Glutamatergic neuron (in vitro differentiated cells): ENCODE results near the gene TXNDC11. TPM values are rescaled to one million over a fixed set of nuclear protein-coding genes. Genes with fewer than 3 reads are reported as not detected.

Experiments
- DNase-seq: peaks from one replicate; pipeline ENCODE4 v3.0.0; 2022
- H3K27ac Mint-ChIP-seq: one replicate; pipeline ENCODE4 v1.8.0; 2020; ENCODE audit warnings: mild to moderate bottlenecking, mixed read lengths, inconsistent platforms; ENCODE audit not compliant: unreplicated experiment
- H3K27me3 Mint-ChIP-seq: one replicate; pipeline ENCODE4 v1.8.0; 2020; ENCODE audit warnings: mild to moderate bottlenecking, moderate library complexity, mixed read lengths, inconsistent platforms; ENCODE audit not compliant: unreplicated experiment
- H3K36me3 Mint-ChIP-seq: one replicate; pipeline ENCODE4 v1.8.0; 2020; ENCODE audit warnings: mild to moderate bottlenecking, mixed read lengths, inconsistent platforms; ENCODE audit not compliant: unreplicated experiment
- H3K4me1 Mint-ChIP-seq: one replicate; pipeline ENCODE4 v1.8.0; 2020; ENCODE audit warnings: mild to moderate bottlenecking, low read depth, mixed read lengths, inconsistent platforms; ENCODE audit not compliant: unreplicated experiment
- H3K4me3 Mint-ChIP-seq: one replicate; pipeline ENCODE4 v1.8.0; 2020; ENCODE audit warnings: mild to moderate bottlenecking, mixed read lengths, inconsistent platforms; ENCODE audit not compliant: unreplicated experiment
- H3K9me3 Mint-ChIP-seq: one replicate; pipeline ENCODE4 v1.8.0; 2020; ENCODE audit warnings: mild to moderate bottlenecking, moderate library complexity, mixed read lengths, inconsistent platforms; ENCODE audit not compliant: unreplicated experiment
- CTCF ChIP-seq: fragments of 200-600 bp; sonication (generic); IDR thresholded peaks from one replicate; pipeline ENCODE4 v1.5.0; 2021; ENCODE audit not compliant: partially characterized antibody, unreplicated experiment
- total RNA-seq: library from RNA; stranded (reverse); fragmentation: NEBNext Ultra II Directional; extraction: Animal tissue kit (Norgen Biotek cat#: 25700); gene quantifications from one replicate; pipeline ENCODE4 v1.2.1, GENCODE V29; 2021; ENCODE audit not compliant: unreplicated experiment

Gene TXNDC11
- total RNA-seq, 1 donor from 2014 or later = 18.4 TPM

- no peak for TF ChIP-seq CTCF
- H3K4me1 Mint-ChIP-seq = peaks cover 10% of the 10 kb centered on the region
- DNase-seq = no peak
- H3K36me3 Mint-ChIP-seq = no peaks in the 10 kb centered on the region
- H3K9me3 Mint-ChIP-seq = no peaks in the 10 kb centered on the region
- H3K4me3 Mint-ChIP-seq = no peak overlapping the region
- no peak overlapping the region for H3K27ac Mint-ChIP-seq
- H3K27me3 Mint-ChIP-seq = peaks cover 4% of the 10 kb centered on the region
Observed at GRCh38 chr16:11655655-11656054, 87.0 kb downstream of the TXNDC11 start.

- TF ChIP-seq CTCF = no peak
- Mint-ChIP-seq H3K36me3 (no peaks in the 10 kb centered on the region), H3K4me1 (peaks cover 4% of the 10 kb centered on the region), H3K9me3 (no peaks in the 10 kb centered on the region), H3K27me3 (peaks cover 4% of the 10 kb centered on the region), H3K4me3 (no peak overlapping the region), H3K27ac (no peak overlapping the region)
- DNase-seq = no peak
Observed at GRCh38 chr16:11651796-11652195, 90.9 kb downstream of the TXNDC11 start.

- H3K36me3 Mint-ChIP-seq = no peaks in the 10 kb centered on the region
- DNase-seq = no peak
- no peak overlapping the region for H3K27ac Mint-ChIP-seq
- TF ChIP-seq CTCF = no peak
- H3K4me1 Mint-ChIP-seq = peaks cover 4% of the 10 kb centered on the region
- peaks cover 4% of the 10 kb centered on the region for H3K27me3 Mint-ChIP-seq
- H3K9me3 Mint-ChIP-seq = no peaks in the 10 kb centered on the region
- no peak overlapping the region for H3K4me3 Mint-ChIP-seq
Observed at GRCh38 chr16:11650641-11651591, 91.7 kb downstream of the TXNDC11 start.

- H3K9me3 Mint-ChIP-seq = no peaks in the 10 kb centered on the region
Observed at GRCh38 chr16:11649276-11649675, 93.4 kb downstream of the TXNDC11 start.

More at GRCh38 chr16:11649276-11649675, 93.4 kb downstream of the TXNDC11 start:
- no peaks in the 10 kb centered on the region for H3K36me3 Mint-ChIP-seq
- TF ChIP-seq CTCF = no peak
- no peak overlapping the region for H3K4me3 Mint-ChIP-seq
- no peak overlapping the region for H3K27ac Mint-ChIP-seq
- peaks cover 2% of the 10 kb centered on the region for H3K4me1 Mint-ChIP-seq
- peaks cover 2% of the 10 kb centered on the region for H3K27me3 Mint-ChIP-seq
- DNase-seq = no peak
